ENCODE data around the gene OR5B12. TPM values are rescaled to one million over a fixed set of nuclear protein-coding genes. Genes with fewer than 3 reads are reported as not detected.

OR5B12 gene
- total and polyA plus RNA-seq, 4 donors, result not detected

DNA sequence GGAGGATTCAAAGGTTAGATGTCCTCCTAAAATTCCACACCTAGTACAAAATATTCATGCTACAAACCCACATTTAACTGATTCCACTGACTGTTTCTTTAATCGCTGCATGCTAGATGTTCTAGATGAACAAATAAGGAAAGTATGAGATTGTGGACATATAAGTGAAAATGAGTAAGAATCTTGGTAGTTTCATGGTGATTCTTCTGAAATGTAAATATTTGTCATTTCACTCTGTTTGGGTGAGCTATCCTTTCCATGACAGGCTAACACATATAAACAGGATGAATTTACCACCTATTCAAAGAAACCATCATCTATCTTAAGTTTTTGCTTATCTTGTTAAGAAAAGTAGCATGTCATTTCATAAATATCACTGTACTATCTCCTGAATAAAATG lies 50.2 kb downstream of the OR5B12 start:
- H3K9ac ChIP-seq (ENCODE audit: low read depth in 1 of 2, low read length in 2 of 2), result no peak overlapping the region
- WGBS, result 83% methylated on average over 1 of the region's 1 CpG
- H3K4me1 ChIP-seq (ENCODE audit: control insufficient read depth in 4 of 4, insufficient read depth in 4 of 4, low read length in 3 of 4), result no peaks in the 10 kb centered on the region
- peaks cover 0 to 5% (median 3%) of the 10 kb centered on the region in 4 donors for H3K9me3 ChIP-seq (ENCODE audit: control insufficient read depth in 4 of 4, low read length in 3 of 4)
- TF ChIP-seq HNF4A (conservative IDR thresholded peaks at IDR 0.05), result no peak
- TF ChIP-seq NR2F2 (IDR thresholded peaks at IDR 0.05), result no peak
- no peak for TF ChIP-seq RXRA (IDR thresholded peaks at IDR 0.05)
- no peak overlapping the region for H3K27ac ChIP-seq (ENCODE audit: low read depth in 1 of 2, low read length in 2 of 2)
- no peaks in the 10 kb centered on the region for H3K27me3 ChIP-seq (ENCODE audit: control insufficient read depth in 4 of 4, insufficient read depth in 4 of 4, low read length in 3 of 4)
- no peaks in the 10 kb centered on the region for H3K36me3 ChIP-seq (ENCODE audit: control insufficient read depth in 4 of 4, insufficient read depth in 3 of 4, low read depth in 1 of 4, low read length in 3 of 4)
- no peak for DNase-seq (ENCODE audit: low spot score)
- H3K4me3 ChIP-seq (ENCODE audit: low read depth in 1 of 3, low read length in 3 of 3), result no peak overlapping the region

DNA sequence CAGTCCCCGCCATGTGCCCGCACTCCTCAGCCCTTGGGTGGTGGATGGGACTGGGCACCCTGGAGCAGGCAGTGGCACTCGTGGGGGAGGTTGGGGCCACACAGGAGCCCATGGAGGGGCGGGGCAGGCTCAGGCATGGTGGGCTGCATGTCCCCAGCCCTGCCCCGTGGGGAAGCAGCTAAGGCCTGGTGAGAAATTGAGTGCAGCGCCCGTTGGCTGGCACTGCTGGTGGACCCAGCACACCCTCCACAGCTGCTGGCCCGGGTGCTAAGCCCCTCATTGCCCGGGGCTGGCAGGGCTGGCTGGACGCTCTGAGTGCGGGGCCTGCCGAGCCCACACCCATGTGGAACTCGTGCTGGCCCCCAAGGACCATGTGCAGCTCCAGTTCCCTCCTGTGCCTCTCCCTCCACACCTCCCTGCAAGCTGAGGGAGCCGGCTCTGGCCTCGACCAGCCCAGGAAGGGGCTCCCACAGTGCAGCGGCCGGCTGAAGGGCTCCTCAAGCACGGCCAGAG lies 51.4 kb downstream of the OR5B12 start:
- TF ChIP-seq, protein P1, sequence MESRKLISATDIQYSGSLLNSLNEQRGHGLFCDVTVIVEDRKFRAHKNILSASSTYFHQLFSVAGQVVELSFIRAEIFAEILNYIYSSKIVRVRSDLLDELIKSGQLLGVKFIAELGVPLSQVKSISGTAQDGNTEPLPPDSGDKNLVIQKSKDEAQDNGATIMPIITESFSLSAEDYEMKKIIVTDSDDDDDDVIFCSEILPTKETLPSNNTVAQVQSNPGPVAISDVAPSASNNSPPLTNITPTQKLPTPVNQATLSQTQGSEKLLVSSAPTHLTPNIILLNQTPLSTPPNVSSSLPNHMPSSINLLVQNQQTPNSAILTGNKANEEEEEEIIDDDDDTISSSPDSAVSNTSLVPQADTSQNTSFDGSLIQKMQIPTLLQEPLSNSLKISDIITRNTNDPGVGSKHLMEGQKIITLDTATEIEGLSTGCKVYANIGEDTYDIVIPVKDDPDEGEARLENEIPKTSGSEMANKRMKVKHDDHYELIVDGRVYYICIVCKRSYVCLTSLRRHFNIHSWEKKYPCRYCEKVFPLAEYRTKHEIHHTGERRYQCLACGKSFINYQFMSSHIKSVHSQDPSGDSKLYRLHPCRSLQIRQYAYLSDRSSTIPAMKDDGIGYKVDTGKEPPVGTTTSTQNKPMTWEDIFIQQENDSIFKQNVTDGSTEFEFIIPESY (IDR thresholded peaks at IDR 0.05), result no peak
- TF ChIP-seq, protein P2, sequence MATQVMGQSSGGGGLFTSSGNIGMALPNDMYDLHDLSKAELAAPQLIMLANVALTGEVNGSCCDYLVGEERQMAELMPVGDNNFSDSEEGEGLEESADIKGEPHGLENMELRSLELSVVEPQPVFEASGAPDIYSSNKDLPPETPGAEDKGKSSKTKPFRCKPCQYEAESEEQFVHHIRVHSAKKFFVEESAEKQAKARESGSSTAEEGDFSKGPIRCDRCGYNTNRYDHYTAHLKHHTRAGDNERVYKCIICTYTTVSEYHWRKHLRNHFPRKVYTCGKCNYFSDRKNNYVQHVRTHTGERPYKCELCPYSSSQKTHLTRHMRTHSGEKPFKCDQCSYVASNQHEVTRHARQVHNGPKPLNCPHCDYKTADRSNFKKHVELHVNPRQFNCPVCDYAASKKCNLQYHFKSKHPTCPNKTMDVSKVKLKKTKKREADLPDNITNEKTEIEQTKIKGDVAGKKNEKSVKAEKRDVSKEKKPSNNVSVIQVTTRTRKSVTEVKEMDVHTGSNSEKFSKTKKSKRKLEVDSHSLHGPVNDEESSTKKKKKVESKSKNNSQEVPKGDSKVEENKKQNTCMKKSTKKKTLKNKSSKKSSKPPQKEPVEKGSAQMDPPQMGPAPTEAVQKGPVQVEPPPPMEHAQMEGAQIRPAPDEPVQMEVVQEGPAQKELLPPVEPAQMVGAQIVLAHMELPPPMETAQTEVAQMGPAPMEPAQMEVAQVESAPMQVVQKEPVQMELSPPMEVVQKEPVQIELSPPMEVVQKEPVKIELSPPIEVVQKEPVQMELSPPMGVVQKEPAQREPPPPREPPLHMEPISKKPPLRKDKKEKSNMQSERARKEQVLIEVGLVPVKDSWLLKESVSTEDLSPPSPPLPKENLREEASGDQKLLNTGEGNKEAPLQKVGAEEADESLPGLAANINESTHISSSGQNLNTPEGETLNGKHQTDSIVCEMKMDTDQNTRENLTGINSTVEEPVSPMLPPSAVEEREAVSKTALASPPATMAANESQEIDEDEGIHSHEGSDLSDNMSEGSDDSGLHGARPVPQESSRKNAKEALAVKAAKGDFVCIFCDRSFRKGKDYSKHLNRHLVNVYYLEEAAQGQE (IDR thresholded peaks at IDR 0.05), result no peak
- no peak for TF ChIP-seq FOXA2 (IDR thresholded peaks at IDR 0.05)
- no peak for TF ChIP-seq SP1 (IDR thresholded peaks at IDR 0.05)
- DNase-seq (ENCODE audit: low spot score), result no peak

More for the DNA sequence above, 51.4 kb downstream of the OR5B12 start:
- peaks cover 0 to 5% (median 3%) of the 10 kb centered on the region in 4 donors for H3K9me3 ChIP-seq (ENCODE audit: control insufficient read depth in 4 of 4, low read length in 3 of 4)
- H3K27me3 ChIP-seq (ENCODE audit: control insufficient read depth in 4 of 4, insufficient read depth in 4 of 4, low read length in 3 of 4), result no peaks in the 10 kb centered on the region
- H3K4me1 ChIP-seq (ENCODE audit: control insufficient read depth in 4 of 4, insufficient read depth in 4 of 4, low read length in 3 of 4), result no peaks in the 10 kb centered on the region
- no peak overlapping the region for H3K4me3 ChIP-seq (ENCODE audit: low read depth in 1 of 3, low read length in 3 of 3)
- no peaks in the 10 kb centered on the region for H3K36me3 ChIP-seq (ENCODE audit: control insufficient read depth in 4 of 4, insufficient read depth in 3 of 4, low read depth in 1 of 4, low read length in 3 of 4)
- 78% methylated on average over 18 of the region's 18 CpGs for WGBS
- H3K9ac ChIP-seq (ENCODE audit: low read depth in 1 of 2, low read length in 2 of 2), result no peak overlapping the region
- no peak overlapping the region for H3K27ac ChIP-seq (ENCODE audit: low read depth in 1 of 2, low read length in 2 of 2)

Other genes starting within 250 kb of the OR5B12 start
- not detected for gene OR1S2, start 238.1 kb downstream of the OR5B12 start, total RNA-seq
- not detected for gene OR1S2, start 238.1 kb downstream of the OR5B12 start, polyA plus RNA-seq
- not detected for gene OR1S1, start 229.5 kb downstream of the OR5B12 start, total RNA-seq
- not detected for gene OR1S1, start 229.5 kb downstream of the OR5B12 start, polyA plus RNA-seq
- not detected for gene OR10Q1, start 213.3 kb downstream of the OR5B12 start, total RNA-seq
- not detected for gene OR10Q1, start 213.3 kb downstream of the OR5B12 start, polyA plus RNA-seq
- not detected for gene OR10W1, start 174.0 kb downstream of the OR5B12 start, total RNA-seq
- gene OR10W1, start 174.0 kb downstream of the OR5B12 start, polyA plus RNA-seq, result not detected
- not detected for gene OR5B17, start 83.2 kb downstream of the OR5B12 start, total RNA-seq
- gene OR5B17, start 83.2 kb downstream of the OR5B12 start, polyA plus RNA-seq, result not detected
- not detected for gene OR5B3, start 35.4 kb downstream of the OR5B12 start, total RNA-seq
- not detected for gene OR5B3, start 35.4 kb downstream of the OR5B12 start, polyA plus RNA-seq
- gene OR5B2, start 14.1 kb downstream of the OR5B12 start, total RNA-seq, result not detected
- gene OR5B2, start 14.1 kb downstream of the OR5B12 start, polyA plus RNA-seq, result not detected
- not detected for gene OR5B21, start 65.9 kb upstream of the OR5B12 start, total RNA-seq
- gene OR5B21, start 65.9 kb upstream of the OR5B12 start, polyA plus RNA-seq, result not detected
- 1 to 10 TPM; 4.7 to 6.2 TPM for gene LPXN, start 133.6 kb upstream of the OR5B12 start, total RNA-seq
- 1 to 10 TPM; 3.7 to 4.7 TPM for gene LPXN, start 133.6 kb upstream of the OR5B12 start, polyA plus RNA-seq
- 10 to 100 TPM; 25.5 to 27.8 TPM for gene ZFP91, start 136.8 kb upstream of the OR5B12 start, total RNA-seq
- gene ZFP91, start 136.8 kb upstream of the OR5B12 start, polyA plus RNA-seq, result 10 to 100 TPM in 1 of 2 donors, 1 to 10 TPM in 1; 8.9 to 14.4 TPM
- gene CNTF, start 180.4 kb upstream of the OR5B12 start, total RNA-seq, result 1 to 10 TPM; 1.1 to 3.8 TPM
- gene CNTF, start 180.4 kb upstream of the OR5B12 start, polyA plus RNA-seq, result under 1 TPM; 0.18 to 0.25 TPM

Data from liver (tissue), 9 donors.